Measurements from ENCODE around the gene TMEM164.

GRCh38 chrX:110043506-110043905, 40.6 kb downstream of the TMEM164 start:
- TF ChIP-seq CTCF (IDR thresholded peaks at IDR 0.05; ENCODE audit: insufficient read depth, low read length) (no peak), GABPA (IDR thresholded peaks at IDR 0.05; ENCODE audit: low read depth) (no peak), POLR2AphosphoS5 (IDR thresholded peaks at IDR 0.05; ENCODE audit: low read depth) (no peak), SPI1 (IDR thresholded peaks at IDR 0.05; ENCODE audit: borderline replicate concordance, low read depth) (no peak), REST (IDR thresholded peaks at IDR 0.05; ENCODE audit: insufficient replicate concordance, low read depth) (no peak)
